MM.1S (cell line): ENCODE results near the gene CHST5.

ENCODE experiments used
- CTCF ChIP-seq: fragments of 300-600 bp; sonication (generic); IDR thresholded peaks from 2 replicates; pipeline ENCODE4 v1.5.1; 2016; ENCODE audit warnings: antibody characterized with exemption, low read length, mixed read lengths
- EZH2phosphoT487 ChIP-seq: fragments of 300-600 bp; sonication (generic); IDR thresholded peaks from 2 replicates; pipeline ENCODE4 v1.6.1; 2018; ENCODE audit warnings: antibody characterized with exemption, low read length

- TF ChIP-seq CTCF (no peak), EZH2phosphoT487 (no peak)
These were observed 34.5 kb downstream of the CHST5 start for GRCh38 chr16:75501359-75501758.
